T follicular helper cell (primary cell): ENCODE data around the gene CWC27.
"Not testable (repeated sequence)": the region's sequence is repeated elsewhere in the genome, so short reads cannot be mapped to it uniquely, and the experiment has no call there.

Experiments
- DNase-seq: peaks from one replicate; pipeline ENCODE4 v3.0.0-alpha.2; 2020; ENCODE audit warnings: low read depth

CWC27 gene

GRCh38 chr5:64839936-64840335, 71.2 kb downstream of the CWC27 start:
- no peak for DNase-seq

GRCh38 chr5:64840958-64841357, 72.2 kb downstream of the CWC27 start:
- no peak for DNase-seq

GRCh38 chr5:64853777-64854176, 85.0 kb downstream of the CWC27 start:
- DNase-seq, result no peak

- no peak for DNase-seq
Measured at GRCh38 chr5:64854855-64855254, 86.1 kb downstream of the CWC27 start.

GRCh38 chr5:64859881-64860280, 91.2 kb downstream of the CWC27 start:
- DNase-seq, result no peak

- DNase-seq, result no peak
Measured at GRCh38 chr5:64861281-64861680, 92.6 kb downstream of the CWC27 start.

- DNase-seq, result no peak
Measured at GRCh38 chr5:64864171-64864570, 95.4 kb downstream of the CWC27 start.

- no peak for DNase-seq
Measured at GRCh38 chr5:64865662-64866061, 96.9 kb downstream of the CWC27 start.

- DNase-seq, result no peak
Measured at GRCh38 chr5:64869419-64869818, 100.7 kb downstream of the CWC27 start.

GRCh38 chr5:64872044-64872443, 103.3 kb downstream of the CWC27 start:
- no peak for DNase-seq

GRCh38 chr5:64873441-64873840, 104.7 kb downstream of the CWC27 start:
- no peak for DNase-seq

GRCh38 chr5:64874753-64875152, 106.0 kb downstream of the CWC27 start:
- DNase-seq, result no peak

- no peak for DNase-seq
Measured at GRCh38 chr5:64876203-64876602, 107.5 kb downstream of the CWC27 start.

GRCh38 chr5:64880821-64881220, 112.1 kb downstream of the CWC27 start:
- no peak for DNase-seq

- DNase-seq, result no peak
Measured at GRCh38 chr5:64883912-64884311, 115.2 kb downstream of the CWC27 start.

GRCh38 chr5:64884541-64884940, 115.8 kb downstream of the CWC27 start:
- no peak for DNase-seq

GRCh38 chr5:64887910-64888309, 119.2 kb downstream of the CWC27 start:
- DNase-seq, result no peak

GRCh38 chr5:64895748-64896147, 127.0 kb downstream of the CWC27 start:
- DNase-seq, result no peak

- no peak for DNase-seq
Measured at GRCh38 chr5:64899838-64900237, 131.1 kb downstream of the CWC27 start.

GRCh38 chr5:64900618-64901017, 131.9 kb downstream of the CWC27 start:
- DNase-seq, result no peak

- DNase-seq, result not testable (repeated sequence)
Measured at GRCh38 chr5:64907399-64907798, 138.7 kb downstream of the CWC27 start.

GRCh38 chr5:64914396-64914795, 145.7 kb downstream of the CWC27 start:
- DNase-seq, result no peak

GRCh38 chr5:64918083-64918482, 149.4 kb downstream of the CWC27 start:
- no peak for DNase-seq

- no peak for DNase-seq
Measured at GRCh38 chr5:64921386-64921785, 152.7 kb downstream of the CWC27 start.

- no peak for DNase-seq
Measured at GRCh38 chr5:64923151-64923685, 154.5 kb downstream of the CWC27 start.
